ENCODE results near the gene ZNF263.

ZNF263 gene

GRCh38 chr16:3282730-3283542 is at the start of gene ZNF263:
Gene ZNF263, plus strand, starts transcription at chr16:3283491. Its CDS starts 328 bp downstream, at chr16:3283819.
- DNase-seq: peak; percentile 98

GRCh38 chr16:3234543-3234856 is 48.8 kb upstream of the ZNF263 start:
- no peak for DNase-seq

- DNase-seq: peak; percentile 91
Measured at GRCh38 chr16:3234857-3235561, 48.3 kb upstream of the ZNF263 start, which contains the start of gene ZNF200. Gene ZNF200, minus strand, starts transcription at chr16:3235158. Its CDS starts 1,403 bp downstream, at chr16:3233755.

- no peak for DNase-seq
Measured at GRCh38 chr16:3235856-3236669, 47.2 kb upstream of the ZNF263 start.

- DNase-seq: no peak
Measured at GRCh38 chr16:3241761-3242160, 41.5 kb upstream of the ZNF263 start.

- DNase-seq: no peak
Measured at GRCh38 chr16:3242709-3243108, 40.6 kb upstream of the ZNF263 start.

GRCh38 chr16:3243882-3244281 is 39.4 kb upstream of the ZNF263 start:
- no peak for DNase-seq

- DNase-seq: no peak
Measured at GRCh38 chr16:3246002-3246401, 37.3 kb upstream of the ZNF263 start.

- no peak for DNase-seq
Measured at GRCh38 chr16:3246876-3247275, 36.4 kb upstream of the ZNF263 start.

- DNase-seq: no peak
Measured at GRCh38 chr16:3248596-3248995, 34.7 kb upstream of the ZNF263 start.

- no peak for DNase-seq
Measured at GRCh38 chr16:3249020-3249419, 34.3 kb upstream of the ZNF263 start.

- no peak for DNase-seq
Measured at GRCh38 chr16:3249451-3249850, 33.8 kb upstream of the ZNF263 start.

GRCh38 chr16:3252967-3253366 is 30.3 kb upstream of the ZNF263 start:
- no peak for DNase-seq

GRCh38 chr16:3254309-3254708 is 29.0 kb upstream of the ZNF263 start:
- no peak for DNase-seq

- peak; percentile 37 for DNase-seq
Measured at GRCh38 chr16:3256146-3256865, 27.0 kb upstream of the ZNF263 start, which contains the start of gene MEFV. Gene MEFV, minus strand, starts transcription at chr16:3256633. Its CDS starts 46 bp downstream, at chr16:3256587.

- DNase-seq: peak; percentile 22
Measured at GRCh38 chr16:3256866-3257465, 26.3 kb upstream of the ZNF263 start.

- no peak for DNase-seq
Measured at GRCh38 chr16:3259836-3260235, 23.5 kb upstream of the ZNF263 start.

GRCh38 chr16:3262517-3262916 is 20.8 kb upstream of the ZNF263 start:
- DNase-seq: no peak

GRCh38 chr16:3264137-3265036 is 18.9 kb upstream of the ZNF263 start:
- peak; percentile 90 for DNase-seq

GRCh38 chr16:3266873-3267537 is 16.3 kb upstream of the ZNF263 start:
- peak; percentile 71 for DNase-seq

GRCh38 chr16:3268294-3268693 is 15.0 kb upstream of the ZNF263 start:
- DNase-seq: no peak
